Smooth muscle cell of bladder (primary cell): Measurements from ENCODE around the gene NEURL1B. TPM values are rescaled to one million over a fixed set of nuclear protein-coding genes. Genes with fewer than 3 reads are reported as not detected.

Experiments
- total RNA-seq: library from RNA; depleted of rRNA; stranded (reverse); fragments of >200 nt; gene quantifications from 2 replicates; pipeline ENCODE4 v1.2.3, GENCODE V29; 2014

NEURL1B gene, protein sequence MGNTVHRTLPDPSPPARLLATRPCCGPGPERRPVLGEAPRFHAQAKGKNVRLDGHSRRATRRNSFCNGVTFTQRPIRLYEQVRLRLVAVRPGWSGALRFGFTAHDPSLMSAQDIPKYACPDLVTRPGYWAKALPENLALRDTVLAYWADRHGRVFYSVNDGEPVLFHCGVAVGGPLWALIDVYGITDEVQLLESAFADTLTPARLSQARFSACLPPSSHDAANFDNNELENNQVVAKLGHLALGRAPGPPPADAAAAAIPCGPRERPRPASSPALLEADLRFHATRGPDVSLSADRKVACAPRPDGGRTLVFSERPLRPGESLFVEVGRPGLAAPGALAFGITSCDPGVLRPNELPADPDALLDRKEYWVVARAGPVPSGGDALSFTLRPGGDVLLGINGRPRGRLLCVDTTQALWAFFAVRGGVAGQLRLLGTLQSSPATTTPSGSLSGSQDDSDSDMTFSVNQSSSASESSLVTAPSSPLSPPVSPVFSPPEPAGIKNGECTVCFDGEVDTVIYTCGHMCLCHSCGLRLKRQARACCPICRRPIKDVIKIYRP
- 0.71 and 0.74 TPM in 2 replicates for total RNA-seq

GRCh38 chr5:172640822-172641358 is at the start of gene NEURL1B:
Gene NEURL1B, plus strand, starts transcription at chr5:172641263. Its CDS starts 144 bp downstream, at chr5:172641407.

Other genes with a start within 250 kb of the NEURL1B start
- gene SH3PXD2B, start 186.7 kb upstream of the NEURL1B start, total RNA-seq: 23.0 and 27.2 TPM in 2 replicates
- gene DUSP1, start 129.9 kb downstream of the NEURL1B start, total RNA-seq: 24.2 and 32.7 TPM in 2 replicates
- 105 and 146 TPM in 2 replicates for gene ERGIC1, start 193.0 kb downstream of the NEURL1B start, total RNA-seq